Measurements from ENCODE around the gene LRRC8D.
A peak's percentile ranks its signal among the peaks of the same experiment; 100 is the strongest.
"Not testable (repeated sequence)": the region's sequence is repeated elsewhere in the genome, so short reads cannot be mapped to it uniquely, and the experiment has no call there.

The LRRC8D gene

GRCh38 chr1:89820422-89821321 is at the start of gene LRRC8D:
Gene LRRC8D, plus strand, starts transcription at chr1:89821032. Its CDS starts 112,037 bp downstream, at chr1:89933069.
- DNase-seq = peak; percentile 80

DNA sequence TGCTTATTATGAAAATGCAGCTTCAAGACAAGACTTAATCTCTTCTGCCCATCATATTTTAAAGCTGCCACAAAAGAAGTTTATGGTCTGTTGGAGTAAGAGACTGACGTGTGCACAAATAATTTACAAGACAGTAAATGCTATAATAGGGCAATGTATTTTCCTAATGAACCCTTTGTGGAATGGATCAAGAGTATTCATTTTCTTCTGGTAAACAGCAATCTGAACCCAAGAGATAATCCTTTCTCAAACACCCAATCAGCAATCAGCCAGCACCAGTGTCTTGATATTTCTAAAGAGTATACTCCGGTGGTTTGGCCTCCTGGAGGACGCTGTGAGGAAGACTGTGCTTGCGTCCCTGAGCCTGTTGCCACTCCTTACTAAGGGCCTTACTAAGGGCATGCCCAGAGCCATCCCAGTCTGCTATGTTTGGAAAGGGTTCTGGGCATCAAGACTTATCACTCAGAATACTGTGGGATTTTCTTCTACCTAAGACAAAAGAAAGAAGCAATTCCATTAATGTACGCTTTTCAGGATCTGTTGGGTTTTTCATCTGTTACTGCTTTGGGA is 48.8 kb upstream of the LRRC8D start:
- DNase-seq = no peak

- not testable (repeated sequence) for DNase-seq
These were observed 44.7 kb upstream of the LRRC8D start for GRCh38 chr1:89776104-89776503.

DNA sequence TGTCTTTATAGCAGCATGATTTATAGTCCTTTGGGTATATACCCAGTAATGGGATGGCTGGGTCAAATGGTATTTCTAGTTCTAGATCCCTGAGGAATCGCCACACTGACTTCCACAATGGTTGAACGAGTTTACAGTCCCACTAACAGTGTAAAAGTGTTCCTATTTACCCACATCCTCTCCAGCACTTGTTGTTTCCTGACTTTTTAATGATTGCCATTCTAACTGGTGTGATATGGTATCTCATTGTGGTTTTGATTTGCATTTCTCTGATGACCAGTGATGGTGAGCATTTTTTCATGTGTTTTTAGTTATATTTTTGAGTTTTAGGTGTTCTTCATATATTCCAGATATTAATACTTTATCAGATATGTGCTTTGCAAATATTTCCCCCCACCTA is 43.6 kb upstream of the LRRC8D start:
- not testable (repeated sequence) for DNase-seq

GRCh38 chr1:89779151-89779940 is 41.5 kb upstream of the LRRC8D start:
- no peak for DNase-seq

DNA sequence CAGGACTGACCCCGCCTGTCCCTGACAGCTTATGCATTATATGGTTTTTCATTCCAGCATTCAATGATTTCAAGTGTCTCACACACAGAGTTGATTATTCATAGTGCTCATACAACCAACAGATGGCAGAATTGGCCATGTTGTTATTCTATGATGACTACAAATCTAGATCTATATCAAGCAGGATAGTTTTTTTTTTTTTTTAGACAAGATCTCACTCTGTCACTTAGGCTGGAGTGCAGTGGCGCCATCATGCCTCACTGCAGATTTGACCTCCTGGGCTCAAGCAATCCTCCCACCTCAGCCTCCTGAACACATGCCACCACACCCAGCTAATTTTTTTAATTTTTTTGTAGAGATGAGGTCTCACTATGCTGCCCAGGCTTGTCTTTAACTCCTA is 40.1 kb upstream of the LRRC8D start:
- peak; percentile 45 for DNase-seq

DNA sequence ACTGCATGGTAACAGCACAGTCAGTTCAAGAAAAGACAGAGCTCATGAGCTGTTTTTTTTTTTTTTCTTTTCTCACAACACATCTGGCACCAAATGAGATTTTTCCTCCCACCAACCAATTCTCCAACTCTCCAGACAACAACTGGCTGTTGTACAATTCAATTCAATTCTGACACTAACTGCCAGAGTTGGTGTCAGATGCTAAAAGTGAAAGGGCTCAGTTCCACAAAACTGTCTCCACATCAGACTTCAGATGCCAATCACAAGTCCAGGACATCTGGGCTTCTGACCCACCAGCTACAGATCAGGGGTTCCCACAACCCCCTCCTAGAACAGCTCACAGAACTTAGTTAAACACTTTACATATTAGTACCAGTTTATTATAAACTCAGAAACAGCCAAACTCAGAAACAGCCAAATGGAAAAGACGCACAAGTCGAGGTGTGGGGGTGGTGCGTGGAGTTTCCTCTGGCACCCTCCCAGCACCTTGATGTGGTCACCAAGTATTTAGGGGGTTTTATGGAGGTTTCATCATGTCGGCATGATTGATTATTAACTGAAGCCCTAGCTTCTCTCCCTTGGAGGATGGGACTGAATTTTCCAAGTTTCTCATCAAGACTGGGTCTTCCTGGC is 39.2 kb upstream of the LRRC8D start:
- peak; percentile 48 for DNase-seq

DNA sequence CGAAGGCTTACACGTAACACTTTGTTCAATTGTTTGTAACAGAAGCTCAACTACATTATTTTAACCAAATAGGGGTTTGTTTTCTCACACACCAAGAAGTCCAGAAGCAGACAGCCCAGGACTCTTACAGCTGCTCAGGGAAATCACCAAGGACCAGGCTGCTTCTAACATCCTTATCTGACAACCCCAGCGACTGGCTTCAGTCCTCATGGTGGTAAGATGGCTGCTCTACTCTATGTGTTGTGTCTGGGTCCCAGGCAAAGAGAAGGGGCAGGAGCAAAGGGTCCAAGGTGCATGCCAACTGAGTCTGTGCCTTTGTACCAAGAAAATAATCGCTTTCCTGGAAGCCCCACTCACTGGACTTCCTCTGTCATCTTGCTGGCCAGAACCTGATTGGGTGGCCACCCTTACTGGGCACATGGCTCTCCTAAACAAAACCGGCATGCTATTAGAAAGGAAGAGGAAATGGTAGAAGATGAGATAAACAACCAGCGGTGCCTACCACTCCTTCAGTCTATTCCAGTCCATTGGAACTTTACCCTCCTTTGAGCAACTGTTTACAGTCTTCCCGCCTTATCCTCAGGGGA is 34.1 kb upstream of the LRRC8D start:
- no peak for DNase-seq

DNA sequence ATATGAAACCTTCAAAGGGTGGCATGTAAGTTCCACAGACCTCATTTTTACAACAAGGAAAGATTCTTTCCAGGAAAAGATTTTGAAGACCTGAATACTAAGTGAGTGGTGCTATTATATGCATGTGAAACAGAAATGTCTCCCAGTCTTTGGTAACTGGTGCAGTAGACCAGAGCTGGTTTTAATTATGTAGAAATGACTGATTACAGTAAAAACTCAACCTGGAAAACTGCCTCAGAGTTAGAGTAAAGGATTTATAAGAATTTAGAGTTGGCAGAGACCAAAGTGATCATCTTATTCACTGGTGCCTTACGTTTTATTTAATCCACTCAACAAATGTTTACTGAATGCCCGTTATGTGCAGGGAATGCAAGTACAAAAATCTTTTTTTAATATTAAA is 30.2 kb upstream of the LRRC8D start:
- DNase-seq = no peak

DNA sequence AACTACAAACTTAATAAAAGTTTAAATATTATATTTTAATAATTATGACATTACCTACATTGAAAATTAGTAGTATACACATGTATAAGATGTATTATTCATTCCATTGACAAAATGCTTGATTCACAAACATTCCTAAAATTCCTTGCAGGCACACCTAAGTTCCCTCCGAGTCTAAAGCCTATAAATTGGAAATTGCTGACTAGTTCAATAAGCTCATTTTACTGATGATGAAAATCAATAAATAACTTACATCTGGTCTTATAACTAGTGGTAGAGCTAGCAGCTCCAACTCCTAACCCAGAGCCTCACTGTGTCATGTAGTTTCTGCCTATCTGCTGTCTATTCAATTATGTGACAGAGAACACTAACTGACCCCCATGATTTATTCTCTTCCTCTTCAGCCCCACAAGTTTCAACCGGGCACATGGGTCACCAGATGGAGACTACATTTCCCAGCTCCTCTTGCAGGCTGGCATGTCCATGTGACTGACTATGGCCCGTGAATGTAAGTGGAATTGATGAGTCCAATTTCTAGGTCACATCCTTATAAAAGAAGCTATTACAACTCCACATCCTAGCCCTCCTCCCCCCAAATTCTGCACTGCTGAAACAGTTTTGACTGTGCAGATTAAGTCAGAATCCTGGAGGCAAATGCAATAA is 29.6 kb upstream of the LRRC8D start:
- DNase-seq = no peak

GRCh38 chr1:89794406-89794805 is 26.4 kb upstream of the LRRC8D start:
- no peak for DNase-seq

DNA sequence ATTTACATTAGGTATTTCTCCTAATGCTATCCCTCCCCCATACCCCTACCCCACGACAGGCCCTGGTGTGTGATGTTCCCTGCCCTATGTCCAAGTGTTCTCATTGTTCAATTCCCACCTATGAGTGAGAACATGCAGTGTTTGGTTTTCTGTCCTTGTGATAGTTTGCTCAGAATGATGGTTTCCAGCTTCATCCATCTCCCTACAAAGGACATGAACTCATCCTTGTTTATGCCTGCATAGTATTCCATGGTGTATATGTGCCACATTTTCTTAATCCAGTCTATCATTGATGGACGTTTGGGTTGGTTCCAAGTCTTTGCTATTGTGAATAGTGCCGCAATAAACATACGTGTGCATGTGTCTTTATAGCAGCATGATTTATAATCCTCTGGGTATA is 25.3 kb upstream of the LRRC8D start:
- not testable (repeated sequence) for DNase-seq

DNA sequence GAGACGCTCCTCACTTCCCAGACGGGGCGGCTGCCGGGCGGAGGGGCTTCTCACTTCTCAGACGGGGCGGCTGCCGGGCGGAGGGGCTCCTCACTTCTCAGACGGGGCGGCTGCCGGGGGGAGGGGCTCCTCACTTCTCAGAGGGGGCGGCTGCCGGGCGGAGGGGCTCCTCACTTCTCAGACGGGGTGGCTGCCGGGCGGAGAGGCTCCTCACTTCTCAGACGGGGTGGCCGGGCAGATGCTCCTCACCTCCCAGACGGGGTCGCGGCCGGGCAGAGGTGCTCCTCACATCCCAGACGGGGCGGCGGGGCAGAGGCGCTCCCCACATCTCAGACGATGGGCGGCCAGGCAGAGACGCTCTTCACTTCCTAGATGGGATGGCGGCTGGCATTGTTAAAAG is 23.0 kb upstream of the LRRC8D start:
- DNase-seq = not testable (repeated sequence)

- DNase-seq = no peak
These were observed 21.3 kb upstream of the LRRC8D start for GRCh38 chr1:89799495-89799894.

- no peak for DNase-seq
These were observed 20.7 kb upstream of the LRRC8D start for GRCh38 chr1:89800022-89800655.

- no peak for DNase-seq
These were observed 20.1 kb upstream of the LRRC8D start for GRCh38 chr1:89800718-89801117.

DNA sequence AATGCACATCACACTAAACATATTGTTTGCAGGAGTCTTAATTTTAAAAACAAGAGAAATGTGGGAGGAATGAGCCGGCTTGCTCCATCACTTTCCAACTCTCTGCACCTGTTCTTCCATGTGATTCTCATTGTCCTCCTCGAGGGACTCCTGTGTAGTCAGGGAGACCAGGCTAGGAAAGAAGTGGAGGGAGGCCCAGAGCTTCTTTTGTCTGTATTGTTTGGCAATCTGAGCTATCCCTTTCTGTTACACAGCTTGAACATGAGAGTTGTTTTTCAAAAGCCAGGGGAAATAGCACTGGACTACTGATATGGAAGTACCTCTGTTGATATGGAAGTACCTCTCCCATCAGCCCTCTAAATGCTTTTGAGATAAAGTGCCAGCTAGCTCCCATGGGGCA is 18.8 kb upstream of the LRRC8D start:
- no peak for DNase-seq

GRCh38 chr1:89802841-89803240 is 18.0 kb upstream of the LRRC8D start:
- no peak for DNase-seq

DNA sequence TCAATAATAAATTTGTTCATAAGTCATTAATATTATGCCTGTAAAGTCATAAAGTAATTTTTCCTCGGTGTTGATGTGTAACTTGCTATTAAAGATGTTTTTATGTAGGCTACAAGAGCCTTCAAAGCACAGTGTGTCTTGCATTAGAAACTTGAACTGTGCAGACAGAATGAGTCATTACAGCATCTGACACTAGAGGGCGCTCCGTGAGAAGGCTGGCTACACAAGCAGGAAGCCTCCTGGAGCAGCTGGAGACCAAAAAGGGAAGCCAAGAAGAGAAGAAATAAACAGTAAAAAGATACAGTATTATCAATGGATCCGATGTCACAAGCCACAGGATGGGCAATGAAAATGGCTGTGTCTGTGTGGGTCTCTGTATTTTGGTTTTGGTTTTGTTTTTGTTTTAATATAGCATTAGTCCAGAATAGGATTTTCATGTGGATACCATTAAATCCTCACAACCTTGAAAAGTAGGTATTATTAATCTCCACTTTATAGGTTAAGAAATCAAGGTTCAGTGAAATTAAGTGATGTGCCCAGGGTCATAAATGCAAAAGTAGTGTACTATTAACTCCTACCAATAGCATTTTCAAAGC is 16.1 kb upstream of the LRRC8D start:
- DNase-seq = peak; percentile 92

- DNase-seq = no peak
These were observed 14.2 kb upstream of the LRRC8D start for GRCh38 chr1:89806616-89807015.

- no peak for DNase-seq
These were observed 13.3 kb upstream of the LRRC8D start for GRCh38 chr1:89807503-89807902.

Measured in activated CD4-positive, alpha-beta T cell treated with anti-CD3 and anti-CD28 coated beads, Interleukin-2, Interleukin-6, amounts not matched to agents 100 ng/mL and 50 ng/mL, durations not matched to agents 16 hours and 8 hours (primary cell).